GM23338 (cell line): ENCODE data around the gene ABHD10. TPM values are rescaled to one million over a fixed set of nuclear protein-coding genes. Genes with fewer than 3 reads are reported as not detected.
A peak's percentile ranks its signal among the peaks of the same experiment; 100 is the strongest.

Source experiments
- ATAC-seq: fragments of 200-7000 bp; cut with Tn5 transposase; 3 replicates; pipeline ENCODE4 v1.9.1; 2020
- DNase-seq: peaks from one replicate; pipeline ENCODE4 v3.0.0-alpha.2; 2015; ENCODE audit warnings: low spot score
- H2AFZ ChIP-seq: fragments of 200-600 bp; sonication (generic); 2 replicates; pipeline ENCODE4 v1.8.0; 2016; ENCODE audit warnings: antibody characterized with exemption, mild to moderate bottlenecking, moderate library complexity
- H3F3A ChIP-seq: fragments of 200-600 bp; sonication (generic); replicated peaks from 2 replicates; pipeline ENCODE4 v1.8.0; 2017; ENCODE audit warnings: antibody characterized with exemption, mixed run types, low read depth
- H3K27ac ChIP-seq: fragments of 200-600 bp; sonication (generic); 2 replicates; pipeline ENCODE4 v1.6.1; 2016; ENCODE audit warnings: low read depth
- H3K27me3 ChIP-seq: fragments of 200-600 bp; sonication (generic); 2 replicates; pipeline ENCODE4 v1.8.0; 2016; ENCODE audit warnings: mild to moderate bottlenecking, mixed run types, moderate library complexity; ENCODE audit not compliant: insufficient read depth
- H3K36me3 ChIP-seq: fragments of 200-600 bp; sonication (generic); 2 replicates; pipeline ENCODE4 v1.8.0; 2016; ENCODE audit warnings: mild to moderate bottlenecking; ENCODE audit not compliant: insufficient read depth
- H3K4me1 ChIP-seq: fragments of 200-600 bp; sonication (generic); 2 replicates; pipeline ENCODE4 v1.8.0; 2016; ENCODE audit warnings: mild to moderate bottlenecking, moderate library complexity; ENCODE audit not compliant: insufficient read depth
- H3K4me2 ChIP-seq: fragments of 200-600 bp; sonication (generic); 2 replicates; pipeline ENCODE4 v1.7.1; 2017; ENCODE audit warnings: mixed run types
- H3K4me3 ChIP-seq: fragments of 200-600 bp; sonication (generic); 2 replicates; pipeline ENCODE4 v1.6.1; 2016; ENCODE audit warnings: mixed run types
- H3K79me2 ChIP-seq: fragments of 200-600 bp; sonication (generic); replicated peaks from 2 replicates; pipeline ENCODE4 v1.8.0; 2017; ENCODE audit warnings: mild to moderate bottlenecking; ENCODE audit not compliant: insufficient read depth
- H3K9me2 ChIP-seq: fragments of 200-600 bp; sonication (generic); 2 replicates; pipeline ENCODE4 v1.8.0; 2017; ENCODE audit not compliant: insufficient read depth
- H4K20me1 ChIP-seq: fragments of 200-600 bp; sonication (generic); replicated peaks from 2 replicates; pipeline ENCODE4 v1.8.0; 2017; ENCODE audit warnings: mild to moderate bottlenecking; ENCODE audit not compliant: insufficient read depth
- H3K27ac Mint-ChIP-seq: 2 replicates; pipeline ENCODE4 v1.8.0; 2020; ENCODE audit warnings: inconsistent platforms, mild to moderate bottlenecking, moderate library complexity, mixed read lengths
- H3K27me3 Mint-ChIP-seq: 3 replicates; pipeline ENCODE4 v1.8.0; 2022; ENCODE audit warnings: low read depth, mild to moderate bottlenecking, moderate library complexity, mixed read lengths, inconsistent platforms; ENCODE audit not compliant: insufficient read depth, poor library complexity
- H3K36me3 Mint-ChIP-seq: 3 replicates; pipeline ENCODE4 v1.8.0; 2021; ENCODE audit warnings: low read depth, mild to moderate bottlenecking, inconsistent platforms, moderate library complexity, mixed read lengths
- H3K4me1 Mint-ChIP-seq: 3 replicates; pipeline ENCODE4 v1.8.0; 2020; ENCODE audit warnings: mild to moderate bottlenecking, inconsistent platforms, mixed read lengths
- H3K4me3 Mint-ChIP-seq: 3 replicates; pipeline ENCODE4 v1.8.0; 2021; ENCODE audit warnings: moderate library complexity, mild to moderate bottlenecking, inconsistent platforms, mixed read lengths
- H3K9me3 Mint-ChIP-seq: 3 replicates; pipeline ENCODE4 v1.8.0; 2020; ENCODE audit warnings: moderate library complexity, mild to moderate bottlenecking, inconsistent platforms, mixed read lengths
- CREB1 ChIP-seq: fragments of 250-450 bp; sonication (Bioruptor Pico); IDR thresholded peaks from 2 replicates; pipeline ENCODE4 v1.5.0; 2020; ENCODE audit warnings: low read depth, mild to moderate bottlenecking, moderate library complexity
- CTCF ChIP-seq, 2 experiments: fragments of 200-600 bp in 1 of 2; sonication (generic) in 1 of 2; conservative IDR thresholded peaks; 2 replicates each; pipeline versions ENCODE4 v1.5.1 to v1.6.1; 2016 to 2017; ENCODE audit warnings: antibody characterized with exemption in 2 of 2, low read depth in 2 of 2, mild to moderate bottlenecking in 2 of 2, moderate library complexity in 1 of 2
- JUNB ChIP-seq: IDR thresholded peaks from one replicate; pipeline ENCODE4 v1.6.1; 2016; ENCODE audit warnings: antibody characterized with exemption; ENCODE audit not compliant: unreplicated experiment
- POLR2AphosphoS5 ChIP-seq: IDR thresholded peaks from 2 replicates; pipeline ENCODE4 v1.6.1; 2016; ENCODE audit warnings: antibody characterized with exemption, low read depth
- ZNF114 ChIP-seq: fragments of 250-450 bp; sonication (Bioruptor Pico); IDR thresholded peaks from 2 replicates; pipeline ENCODE4 v1.5.0; 2020; ENCODE audit warnings: mild to moderate bottlenecking, moderate library complexity
- ZNF331 ChIP-seq: fragments of 250-450 bp; sonication (Bioruptor Pico); IDR thresholded peaks from 2 replicates; pipeline ENCODE4 v1.5.0; 2020; ENCODE audit warnings: low read depth, mild to moderate bottlenecking, moderate library complexity
- long read RNA-seq: library from polyadenylated mRNA; unstranded; transcript quantifications from one replicate; pipeline ENCODE4 v2.0.0, GENCODE V29; 2020; ENCODE audit not compliant: unreplicated experiment
- polyA plus RNA-seq: library from polyadenylated mRNA; unstranded; fragments of >200 nt; fragmentation: Nextera tagmentation; extraction: Ambion mirVana; gene quantifications from 2 replicates; pipeline ENCODE4 v1.2.1, GENCODE V29; 2016
- total RNA-seq: library from RNA; depleted of rRNA; stranded (reverse); fragments of >200 nt; shearing (Covaris generic); gene quantifications from 2 replicates; pipeline ENCODE4 v1.2.3, GENCODE V29; 2014; rRNA removed
- TF ChIP-seq, protein P1 (sequence below): fragments of 250-450 bp; sonication (Bioruptor Pico); IDR thresholded peaks from 2 replicates; pipeline ENCODE4 v1.5.0; 2020; ENCODE audit warnings: mild to moderate bottlenecking, moderate library complexity
- TF ChIP-seq, protein P2 (sequence below): IDR thresholded peaks from one replicate; pipeline ENCODE4 v1.6.1; 2018; ENCODE audit warnings: antibody characterized with exemption; ENCODE audit not compliant: unreplicated experiment

ABHD10 gene
- total RNA-seq = 28.0 and 29.2 TPM in 2 replicates
- 16.9 and 18.4 TPM in 2 replicates for polyA plus RNA-seq
- long read RNA-seq, transcript ABHD10-201 (5 exons, 2,590 nt) = major isoform, 17 of 18 reads
- long read RNA-seq, partial matches to known transcripts = 0 of 18 reads
- long read RNA-seq, other reads (novel, unspliced or antisense) = 1 of 18 reads

DNA sequence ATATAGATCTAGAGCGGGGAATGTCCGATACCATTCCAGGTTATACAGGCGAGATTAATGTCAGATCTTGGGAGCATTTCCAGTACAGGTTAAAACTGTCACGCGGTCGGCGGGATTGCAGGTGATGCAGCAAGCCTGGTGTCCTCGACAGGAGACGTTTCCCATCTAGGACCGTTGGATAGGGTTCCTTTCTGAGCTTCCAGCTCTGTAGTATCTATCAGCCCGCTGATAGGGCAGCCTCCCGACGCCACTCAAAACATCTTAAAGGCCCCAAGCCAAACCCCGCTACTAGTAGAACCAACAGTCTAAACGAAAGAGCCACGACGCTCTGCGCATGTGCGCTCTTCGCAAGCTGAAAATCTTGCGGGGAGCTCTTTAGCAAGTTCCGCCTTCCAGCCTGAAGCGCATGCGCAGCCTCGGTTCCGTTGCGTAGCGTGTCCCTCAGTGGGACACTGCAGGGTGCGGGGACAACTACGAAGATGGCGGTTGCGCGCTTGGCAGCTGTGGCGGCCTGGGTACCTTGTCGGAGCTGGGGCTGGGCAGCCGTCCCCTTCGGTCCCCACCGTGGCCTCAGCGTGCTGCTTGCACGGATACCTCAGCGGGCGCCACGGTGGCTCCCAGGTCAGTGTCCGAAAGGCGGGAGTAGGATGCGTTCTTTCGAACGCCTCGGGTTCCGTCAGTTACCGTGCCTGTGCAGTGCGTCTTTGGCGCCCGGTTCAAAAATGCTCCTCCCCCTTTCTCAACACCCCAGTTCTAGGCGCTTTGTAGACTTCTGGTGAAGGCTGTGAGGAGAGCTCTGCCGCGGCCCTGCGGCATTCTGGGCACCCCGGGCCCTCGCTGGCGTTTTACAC, at the start of gene ABHD10:
ABHD10 (plus strand) TSS at position 444 of the 851 bp plus-strand sequence; CDS start at position 480, 36 bp downstream.
- TF ChIP-seq ZNF331 (CRISPR knock-in tag) = no peak
- TF ChIP-seq JUNB = no peak
- TF ChIP-seq, protein P1, sequence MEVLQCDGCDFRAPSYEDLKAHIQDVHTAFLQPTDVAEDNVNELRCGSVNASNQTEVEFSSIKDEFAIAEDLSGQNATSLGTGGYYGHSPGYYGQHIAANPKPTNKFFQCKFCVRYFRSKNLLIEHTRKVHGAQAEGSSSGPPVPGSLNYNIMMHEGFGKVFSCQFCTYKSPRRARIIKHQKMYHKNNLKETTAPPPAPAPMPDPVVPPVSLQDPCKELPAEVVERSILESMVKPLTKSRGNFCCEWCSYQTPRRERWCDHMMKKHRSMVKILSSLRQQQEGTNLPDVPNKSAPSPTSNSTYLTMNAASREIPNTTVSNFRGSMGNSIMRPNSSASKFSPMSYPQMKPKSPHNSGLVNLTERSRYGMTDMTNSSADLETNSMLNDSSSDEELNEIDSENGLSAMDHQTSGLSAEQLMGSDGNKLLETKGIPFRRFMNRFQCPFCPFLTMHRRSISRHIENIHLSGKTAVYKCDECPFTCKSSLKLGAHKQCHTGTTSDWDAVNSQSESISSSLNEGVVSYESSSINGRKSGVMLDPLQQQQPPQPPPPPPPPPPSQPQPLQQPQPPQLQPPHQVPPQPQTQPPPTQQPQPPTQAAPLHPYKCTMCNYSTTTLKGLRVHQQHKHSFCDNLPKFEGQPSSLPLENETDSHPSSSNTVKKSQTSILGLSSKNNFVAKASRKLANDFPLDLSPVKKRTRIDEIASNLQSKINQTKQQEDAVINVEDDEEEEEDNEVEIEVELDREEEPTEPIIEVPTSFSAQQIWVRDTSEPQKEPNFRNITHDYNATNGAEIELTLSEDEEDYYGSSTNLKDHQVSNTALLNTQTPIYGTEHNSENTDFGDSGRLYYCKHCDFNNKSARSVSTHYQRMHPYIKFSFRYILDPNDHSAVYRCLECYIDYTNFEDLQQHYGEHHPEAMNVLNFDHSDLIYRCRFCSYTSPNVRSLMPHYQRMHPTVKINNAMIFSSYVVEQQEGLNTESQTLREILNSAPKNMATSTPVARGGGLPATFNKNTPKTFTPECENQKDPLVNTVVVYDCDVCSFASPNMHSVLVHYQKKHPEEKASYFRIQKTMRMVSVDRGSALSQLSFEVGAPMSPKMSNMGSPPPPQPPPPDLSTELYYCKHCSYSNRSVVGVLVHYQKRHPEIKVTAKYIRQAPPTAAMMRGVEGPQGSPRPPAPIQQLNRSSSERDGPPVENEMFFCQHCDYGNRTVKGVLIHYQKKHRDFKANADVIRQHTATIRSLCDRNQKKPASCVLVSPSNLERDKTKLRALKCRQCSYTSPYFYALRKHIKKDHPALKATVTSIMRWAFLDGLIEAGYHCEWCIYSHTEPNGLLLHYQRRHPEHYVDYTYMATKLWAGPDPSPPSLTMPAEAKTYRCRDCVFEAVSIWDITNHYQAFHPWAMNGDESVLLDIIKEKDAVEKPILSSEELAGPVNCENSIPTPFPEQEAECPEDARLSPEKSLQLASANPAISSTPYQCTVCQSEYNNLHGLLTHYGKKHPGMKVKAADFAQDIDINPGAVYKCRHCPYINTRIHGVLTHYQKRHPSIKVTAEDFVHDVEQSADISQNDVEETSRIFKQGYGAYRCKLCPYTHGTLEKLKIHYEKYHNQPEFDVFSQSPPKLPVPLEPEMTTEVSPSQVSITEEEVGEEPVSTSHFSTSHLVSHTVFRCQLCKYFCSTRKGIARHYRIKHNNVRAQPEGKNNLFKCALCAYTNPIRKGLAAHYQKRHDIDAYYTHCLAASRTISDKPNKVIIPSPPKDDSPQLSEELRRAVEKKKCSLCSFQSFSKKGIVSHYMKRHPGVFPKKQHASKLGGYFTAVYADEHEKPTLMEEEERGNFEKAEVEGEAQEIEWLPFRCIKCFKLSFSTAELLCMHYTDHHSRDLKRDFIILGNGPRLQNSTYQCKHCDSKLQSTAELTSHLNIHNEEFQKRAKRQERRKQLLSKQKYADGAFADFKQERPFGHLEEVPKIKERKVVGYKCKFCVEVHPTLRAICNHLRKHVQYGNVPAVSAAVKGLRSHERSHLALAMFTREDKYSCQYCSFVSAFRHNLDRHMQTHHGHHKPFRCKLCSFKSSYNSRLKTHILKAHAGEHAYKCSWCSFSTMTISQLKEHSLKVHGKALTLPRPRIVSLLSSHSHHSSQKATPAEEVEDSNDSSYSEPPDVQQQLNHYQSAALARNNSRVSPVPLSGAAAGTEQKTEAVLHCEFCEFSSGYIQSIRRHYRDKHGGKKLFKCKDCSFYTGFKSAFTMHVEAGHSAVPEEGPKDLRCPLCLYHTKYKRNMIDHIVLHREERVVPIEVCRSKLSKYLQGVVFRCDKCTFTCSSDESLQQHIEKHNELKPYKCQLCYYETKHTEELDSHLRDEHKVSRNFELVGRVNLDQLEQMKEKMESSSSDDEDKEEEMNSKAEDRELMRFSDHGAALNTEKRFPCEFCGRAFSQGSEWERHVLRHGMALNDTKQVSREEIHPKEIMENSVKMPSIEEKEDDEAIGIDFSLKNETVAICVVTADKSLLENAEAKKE = no peak
- no peak for TF ChIP-seq ZNF114
- TF ChIP-seq CREB1 (CRISPR knock-in tag) = peak; percentile 18; the same call in 1 of the 2 replicates
- no peak for TF ChIP-seq CTCF (conservative IDR thresholded peaks at IDR 0.05; ENCODE audit: low read depth in 2 of 2)
- TF ChIP-seq, protein P2, sequence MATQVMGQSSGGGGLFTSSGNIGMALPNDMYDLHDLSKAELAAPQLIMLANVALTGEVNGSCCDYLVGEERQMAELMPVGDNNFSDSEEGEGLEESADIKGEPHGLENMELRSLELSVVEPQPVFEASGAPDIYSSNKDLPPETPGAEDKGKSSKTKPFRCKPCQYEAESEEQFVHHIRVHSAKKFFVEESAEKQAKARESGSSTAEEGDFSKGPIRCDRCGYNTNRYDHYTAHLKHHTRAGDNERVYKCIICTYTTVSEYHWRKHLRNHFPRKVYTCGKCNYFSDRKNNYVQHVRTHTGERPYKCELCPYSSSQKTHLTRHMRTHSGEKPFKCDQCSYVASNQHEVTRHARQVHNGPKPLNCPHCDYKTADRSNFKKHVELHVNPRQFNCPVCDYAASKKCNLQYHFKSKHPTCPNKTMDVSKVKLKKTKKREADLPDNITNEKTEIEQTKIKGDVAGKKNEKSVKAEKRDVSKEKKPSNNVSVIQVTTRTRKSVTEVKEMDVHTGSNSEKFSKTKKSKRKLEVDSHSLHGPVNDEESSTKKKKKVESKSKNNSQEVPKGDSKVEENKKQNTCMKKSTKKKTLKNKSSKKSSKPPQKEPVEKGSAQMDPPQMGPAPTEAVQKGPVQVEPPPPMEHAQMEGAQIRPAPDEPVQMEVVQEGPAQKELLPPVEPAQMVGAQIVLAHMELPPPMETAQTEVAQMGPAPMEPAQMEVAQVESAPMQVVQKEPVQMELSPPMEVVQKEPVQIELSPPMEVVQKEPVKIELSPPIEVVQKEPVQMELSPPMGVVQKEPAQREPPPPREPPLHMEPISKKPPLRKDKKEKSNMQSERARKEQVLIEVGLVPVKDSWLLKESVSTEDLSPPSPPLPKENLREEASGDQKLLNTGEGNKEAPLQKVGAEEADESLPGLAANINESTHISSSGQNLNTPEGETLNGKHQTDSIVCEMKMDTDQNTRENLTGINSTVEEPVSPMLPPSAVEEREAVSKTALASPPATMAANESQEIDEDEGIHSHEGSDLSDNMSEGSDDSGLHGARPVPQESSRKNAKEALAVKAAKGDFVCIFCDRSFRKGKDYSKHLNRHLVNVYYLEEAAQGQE = no peak
- peak; percentile 98 for TF ChIP-seq POLR2AphosphoS5

More for the DNA sequence above, at the start of gene ABHD10:
- H3K36me3 ChIP-seq = no peaks in the 10 kb centered on the region
- H3K4me3 ChIP-seq = peak within 1 kb of the TSS; percentile 83
- Mint-ChIP-seq H3K36me3 (no peaks in the 10 kb centered on the region), H3K4me3 (peak within 1 kb of the TSS; percentile 73), H3K4me1 (peaks cover 10% of the 10 kb centered on the region; the same call in 2 of the 3 replicates), H3K27ac (peak within 1 kb of the TSS; percentile 86), H3K27me3 (peaks cover 3% of the 10 kb centered on the region), H3K9me3 (no peaks in the 10 kb centered on the region)
- peak within 1 kb of the TSS; percentile 98 for H2AFZ ChIP-seq
- 0 out of 2 replicates have a peak, but pooled peaks cover 6% of the 10 kb centered on the region for H3K4me1 ChIP-seq
- H3K27ac ChIP-seq = no peak within 1 kb of the TSS; the same call in 1 of the 2 replicates
- ATAC-seq (peak; percentile 98), DNase-seq (peak; percentile 98)
- no peaks in the 10 kb centered on the region for H3K9me2 ChIP-seq
- H3K79me2 ChIP-seq = peaks cover 30% of the 10 kb centered on the region
- H3K27me3 ChIP-seq = no peaks in the 10 kb centered on the region
- no peaks in the 10 kb centered on the region; the same call in 1 of the 2 replicates for H4K20me1 ChIP-seq
- H3K4me2 ChIP-seq = peak within 1 kb of the TSS; percentile 94
- no peaks in the 10 kb centered on the region for H3F3A ChIP-seq
